HCT116 (cell line): ENCODE data around the gene TMEM225. TPM values are rescaled to one million over a fixed set of nuclear protein-coding genes. Genes with fewer than 3 reads are reported as not detected.

Source experiments
- EGR1 ChIP-seq: IDR thresholded peaks from 2 replicates; pipeline ENCODE4 v1.6.1; 2012; ENCODE audit warnings: low read depth
- EZH2phosphoT487 ChIP-seq: fragments of 200-600 bp; IDR thresholded peaks from 2 replicates; pipeline ENCODE4 v1.6.1; 2018; ENCODE audit warnings: antibody characterized with exemption, borderline replicate concordance
- POLR2A ChIP-seq: IDR thresholded peaks from 2 replicates; pipeline ENCODE4 v1.7.0; 2011; ENCODE audit warnings: borderline replicate concordance; ENCODE audit not compliant: insufficient read depth, insufficient read length; ENCODE audit errors: extremely low read depth
- POLR2AphosphoS5 ChIP-seq: IDR thresholded peaks from 2 replicates; pipeline ENCODE4 v1.6.1; 2011; ENCODE audit warnings: mild to moderate bottlenecking, low read depth, low read length, moderate library complexity
- SRF ChIP-seq: IDR thresholded peaks from 2 replicates; pipeline ENCODE4 v1.6.1; 2012; ENCODE audit warnings: low read depth
- ZBTB33 ChIP-seq: IDR thresholded peaks from 2 replicates; pipeline ENCODE4 v1.6.1; 2011; ENCODE audit warnings: mild to moderate bottlenecking, low read length, moderate library complexity; ENCODE audit not compliant: insufficient replicate concordance; ENCODE audit errors: extremely low read depth
- ZFX ChIP-seq: fragments of 450-650 bp; IDR thresholded peaks from 2 replicates; pipeline ENCODE4 v1.6.1; 2017
- total RNA-seq: library from RNA; stranded (reverse); gene quantifications from one replicate; pipeline ENCODE4 v1.2.1, GENCODE V29; 2021; ENCODE audit not compliant: unreplicated experiment
- TF ChIP-seq, protein P1 (sequence below): IDR thresholded peaks from 2 replicates; pipeline ENCODE4 v1.6.1; 2012

TMEM225 gene
- total RNA-seq, 1 experiment from 2014 or later, result not detected

- TF ChIP-seq ZBTB33 (no peak), POLR2A (no peak), EGR1 (no peak), ZFX (no peak), POLR2AphosphoS5 (no peak), EZH2phosphoT487 (no peak), SRF (no peak)
- TF ChIP-seq, protein P1, sequence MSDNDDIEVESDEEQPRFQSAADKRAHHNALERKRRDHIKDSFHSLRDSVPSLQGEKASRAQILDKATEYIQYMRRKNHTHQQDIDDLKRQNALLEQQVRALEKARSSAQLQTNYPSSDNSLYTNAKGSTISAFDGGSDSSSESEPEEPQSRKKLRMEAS, result no peak
These were observed 52.4 kb downstream of the TMEM225 start (continued) for GRCh38 chr11:123833095-123833494.

Other genes with a start within 250 kb of the TMEM225 start
- 0.05 TPM for gene SCN3B, start 231.0 kb downstream of the TMEM225 start, total RNA-seq
- gene ZNF202, start 144.0 kb downstream of the TMEM225 start, total RNA-seq, result 16.9 TPM
- gene OR6X1, start 131.2 kb downstream of the TMEM225 start, total RNA-seq, result not detected
- gene OR6M1, start 79.3 kb downstream of the TMEM225 start, total RNA-seq, result not detected
- gene OR8D4, start 16.5 kb upstream of the TMEM225 start, total RNA-seq, result not detected
- not detected for gene OR4D5, start 53.9 kb upstream of the TMEM225 start, total RNA-seq
- not detected for gene OR6T1, start 58.2 kb upstream of the TMEM225 start, total RNA-seq
- not detected for gene OR10S1, start 92.1 kb upstream of the TMEM225 start, total RNA-seq
- gene OR10G6, start 109.5 kb upstream of the TMEM225 start, total RNA-seq, result not detected
- gene OR10G4, start 127.3 kb upstream of the TMEM225 start, total RNA-seq, result not detected
- gene OR10G9, start 137.3 kb upstream of the TMEM225 start, total RNA-seq, result not detected
- not detected for gene OR10G8, start 141.1 kb upstream of the TMEM225 start, total RNA-seq
- not detected for gene OR10G7, start 155.7 kb upstream of the TMEM225 start, total RNA-seq
- gene VWA5A, start 229.8 kb upstream of the TMEM225 start, total RNA-seq, result 5.0 TPM